DOHH2 (cell line): Measurements from ENCODE around the gene ITPR3.

Source experiments
- H3F3A ChIP-seq: fragments of 200-600 bp; sonication (generic), shearing (Covaris generic); 2 replicates; pipeline ENCODE4 v1.6.0; 2016; ENCODE audit warnings: antibody characterized with exemption, mild to moderate bottlenecking; ENCODE audit not compliant: control insufficient read depth, insufficient read depth
- H3K27ac ChIP-seq: fragments of 200-600 bp; sonication (generic); 2 replicates; pipeline ENCODE4 v1.5.1; 2014; ENCODE audit warnings: low read depth, mild to moderate bottlenecking, low read length, moderate library complexity
- H3K27me3 ChIP-seq: fragments of 200-600 bp; sonication (generic); 2 replicates; pipeline ENCODE4 v1.6.1; 2014; ENCODE audit warnings: mild to moderate bottlenecking, low read length, mixed read lengths; ENCODE audit not compliant: control insufficient read depth
- H3K36me3 ChIP-seq: fragments of 200-600 bp; sonication (generic); 2 replicates; pipeline ENCODE4 v1.6.1; 2014; ENCODE audit warnings: mild to moderate bottlenecking, low read length, moderate library complexity, mixed read lengths; ENCODE audit not compliant: control insufficient read depth
- H3K4me1 ChIP-seq: fragments of 200-600 bp; sonication (generic); 2 replicates; pipeline ENCODE4 v1.6.1; 2014; ENCODE audit warnings: mild to moderate bottlenecking, low read length, mixed read lengths; ENCODE audit not compliant: control insufficient read depth
- H3K4me2 ChIP-seq: fragments of 200-600 bp; sonication (generic); 2 replicates; pipeline ENCODE4 v1.6.0; 2014; ENCODE audit warnings: mild to moderate bottlenecking, low read length, moderate library complexity
- H3K4me3 ChIP-seq: fragments of 200-600 bp; sonication (generic); 2 replicates; pipeline ENCODE4 v1.5.1; 2014; ENCODE audit warnings: mild to moderate bottlenecking, low read length, mixed read lengths
- H3K79me2 ChIP-seq: fragments of 200-600 bp; sonication (generic); 2 replicates; pipeline ENCODE4 v1.6.1; 2014; ENCODE audit warnings: mild to moderate bottlenecking, low read length, mixed read lengths; ENCODE audit not compliant: control insufficient read depth
- H3K9me2 ChIP-seq: fragments of 200-600 bp; sonication (generic); replicated peaks from 2 replicates; pipeline ENCODE4 v1.6.1; 2014; ENCODE audit warnings: mild to moderate bottlenecking, low read length, mixed read lengths; ENCODE audit not compliant: control insufficient read depth
- H3K9me3 ChIP-seq: fragments of 200-600 bp; sonication (generic); 2 replicates; pipeline ENCODE4 v1.6.1; 2014; ENCODE audit warnings: antibody characterized with exemption, low read length, mixed read lengths; ENCODE audit not compliant: control insufficient read depth, insufficient read depth
- H4K20me1 ChIP-seq: fragments of 200-600 bp; sonication (generic); 2 replicates; pipeline ENCODE4 v1.6.0; 2014; ENCODE audit warnings: low read depth, mild to moderate bottlenecking, antibody characterized with exemption, low read length, moderate library complexity; ENCODE audit not compliant: control insufficient read depth, insufficient read depth
- CTCF ChIP-seq: fragments of 200-600 bp; sonication (generic); IDR thresholded peaks from one replicate; pipeline ENCODE4 v1.5.1; 2014; ENCODE audit warnings: antibody characterized with exemption, mild to moderate bottlenecking, low read depth, low read length; ENCODE audit not compliant: poor library complexity, severe bottlenecking
- EZH2phosphoT487 ChIP-seq: fragments of 200-600 bp; sonication (generic); IDR thresholded peaks from 2 replicates; pipeline ENCODE4 v1.6.1; 2017; ENCODE audit warnings: borderline replicate concordance, mild to moderate bottlenecking, antibody characterized with exemption, low read length, moderate library complexity, mixed read lengths

The ITPR3 gene

GRCh38 chr6:33581186-33581585 lies 39.9 kb upstream of the ITPR3 start:
- TF ChIP-seq CTCF (no peak), EZH2phosphoT487 (no peak)
- Histone ChIP-seq H3F3A (no peaks in the 10 kb centered on the region), H4K20me1 (no peaks in the 10 kb centered on the region), H3K4me3 (no peak overlapping the region), H3K4me2 (no peak overlapping the region), H3K4me1 (peaks cover 44% of the 10 kb centered on the region), H3K27me3 (no peaks in the 10 kb centered on the region), H3K9me3 (no peaks in the 10 kb centered on the region), H3K79me2 (peaks cover 22% of the 10 kb centered on the region), H3K27ac (no peak overlapping the region), H3K36me3 (peaks cover 19% of the 10 kb centered on the region), H3K9me2 (no peaks in the 10 kb centered on the region)

GRCh38 chr6:33583591-33584155 lies 37.4 kb upstream of the ITPR3 start:
- Histone ChIP-seq H3K9me3 (no peaks in the 10 kb centered on the region), H3F3A (no peaks in the 10 kb centered on the region), H3K9me2 (no peaks in the 10 kb centered on the region), H3K4me1 (peaks cover 31% of the 10 kb centered on the region), H3K27me3 (no peaks in the 10 kb centered on the region), H3K4me2 (no peak overlapping the region), H4K20me1 (no peaks in the 10 kb centered on the region), H3K27ac (no peak overlapping the region), H3K79me2 (peaks cover 14% of the 10 kb centered on the region), H3K36me3 (peaks cover 7% of the 10 kb centered on the region), H3K4me3 (no peak overlapping the region)
- TF ChIP-seq EZH2phosphoT487 (no peak), CTCF (peak; percentile 45)

GRCh38 chr6:33584700-33585402 lies 36.3 kb upstream of the ITPR3 start:
- TF ChIP-seq CTCF (no peak), EZH2phosphoT487 (no peak)
- H3K4me1 ChIP-seq, result peaks cover 30% of the 10 kb centered on the region
- peak overlapping the region; percentile 57 for H3K4me3 ChIP-seq
- peak overlapping the region; percentile 63 for H3K4me2 ChIP-seq
- no peak overlapping the region for H3K27ac ChIP-seq
- H3K27me3 ChIP-seq, result no peaks in the 10 kb centered on the region
- peaks cover 2% of the 10 kb centered on the region for H3K79me2 ChIP-seq
- H3F3A ChIP-seq, result no peaks in the 10 kb centered on the region
- no peaks in the 10 kb centered on the region for H4K20me1 ChIP-seq
- H3K36me3 ChIP-seq, result peaks cover under 1% of the 10 kb centered on the region
- H3K9me2 ChIP-seq, result no peaks in the 10 kb centered on the region
- H3K9me3 ChIP-seq, result no peaks in the 10 kb centered on the region
